Measurements from ENCODE around the gene FAM107A. TPM values are rescaled to one million over a fixed set of nuclear protein-coding genes. Genes with fewer than 3 reads are reported as not detected.

FAM107A gene
- polyA plus RNA-seq, 4 donors, result 1.0 to 40.7 (median 2.8) TPM

DNA sequence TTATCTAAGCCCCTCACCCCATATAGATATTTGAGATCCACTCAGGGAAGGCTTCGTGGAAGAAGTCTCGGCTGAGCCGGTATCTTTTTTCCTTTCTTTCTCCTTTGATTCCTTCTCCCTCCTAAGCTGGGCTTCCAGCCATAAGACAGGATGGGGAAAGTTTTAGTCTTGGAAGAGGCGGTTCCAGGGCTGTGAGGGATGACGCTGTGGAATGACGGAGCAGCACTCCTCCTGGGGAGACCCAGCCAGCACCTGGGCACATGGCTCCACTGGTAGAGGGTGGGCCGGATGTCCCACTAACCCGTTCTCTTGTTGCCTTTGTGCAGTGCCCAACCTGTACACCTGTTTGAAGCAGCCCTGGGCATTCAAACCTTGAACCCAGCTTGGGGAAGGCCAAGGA is 43.2 kb upstream of the FAM107A start:
- H3K4me3 ChIP-seq (ENCODE audit: low read depth in 1 of 3, low read length in 3 of 3), result no peak overlapping the region
- H3K27ac ChIP-seq (ENCODE audit: low read depth in 1 of 3, low read length in 2 of 3), result no peak overlapping the region
- no peaks in the 10 kb centered on the region for H3K9me3 ChIP-seq (ENCODE audit: control insufficient read depth in 2 of 2, insufficient read depth in 1 of 2, low read depth in 1 of 2, low read length in 1 of 2)
- H3K36me3 ChIP-seq (ENCODE audit: control insufficient read depth in 3 of 3, insufficient read depth in 2 of 3, low read depth in 1 of 3, low read length in 3 of 3), result no peaks in the 10 kb centered on the region
- DNase-seq (no peak), FAIRE-seq (no peak)
- H3K4me1 ChIP-seq (ENCODE audit: control insufficient read depth in 3 of 3, insufficient read depth in 2 of 3, low read depth in 1 of 3, low read length in 2 of 3), result no peaks in the 10 kb centered on the region
- H3K27me3 ChIP-seq (ENCODE audit: control insufficient read depth in 3 of 3, insufficient read depth in 3 of 3, low read length in 3 of 3), result no peaks in the 10 kb centered on the region
- WGBS, 3 donors, result 87 to 93% (median 87%) methylated on average over 8 of the region's 8 CpGs

- WGBS, 3 donors, result 64 to 78% (median 77%) methylated on average over 8 of the region's 8 CpGs
- Histone ChIP-seq H3K27ac (ENCODE audit: low read depth in 1 of 3, low read length in 2 of 3) (peak overlapping the region in 1 of 3 donors; percentile 69), H3K27me3 (ENCODE audit: control insufficient read depth in 3 of 3, insufficient read depth in 3 of 3, low read length in 3 of 3) (no peaks in the 10 kb centered on the region), H3K4me3 (ENCODE audit: low read depth in 1 of 3, low read length in 3 of 3) (no peak overlapping the region), H3K4me1 (ENCODE audit: control insufficient read depth in 3 of 3, insufficient read depth in 2 of 3, low read depth in 1 of 3, low read length in 2 of 3) (no peaks in the 10 kb centered on the region), H3K36me3 (ENCODE audit: control insufficient read depth in 3 of 3, insufficient read depth in 2 of 3, low read depth in 1 of 3, low read length in 3 of 3) (no peaks in the 10 kb centered on the region), H3K9me3 (ENCODE audit: control insufficient read depth in 2 of 2, insufficient read depth in 1 of 2, low read depth in 1 of 2, low read length in 1 of 2) (no peaks in the 10 kb centered on the region)
- DNase-seq (no peak), FAIRE-seq (no peak)
Observed at GRCh38 chr3:58617338-58617761, 40.2 kb upstream of the FAM107A start.

DNA sequence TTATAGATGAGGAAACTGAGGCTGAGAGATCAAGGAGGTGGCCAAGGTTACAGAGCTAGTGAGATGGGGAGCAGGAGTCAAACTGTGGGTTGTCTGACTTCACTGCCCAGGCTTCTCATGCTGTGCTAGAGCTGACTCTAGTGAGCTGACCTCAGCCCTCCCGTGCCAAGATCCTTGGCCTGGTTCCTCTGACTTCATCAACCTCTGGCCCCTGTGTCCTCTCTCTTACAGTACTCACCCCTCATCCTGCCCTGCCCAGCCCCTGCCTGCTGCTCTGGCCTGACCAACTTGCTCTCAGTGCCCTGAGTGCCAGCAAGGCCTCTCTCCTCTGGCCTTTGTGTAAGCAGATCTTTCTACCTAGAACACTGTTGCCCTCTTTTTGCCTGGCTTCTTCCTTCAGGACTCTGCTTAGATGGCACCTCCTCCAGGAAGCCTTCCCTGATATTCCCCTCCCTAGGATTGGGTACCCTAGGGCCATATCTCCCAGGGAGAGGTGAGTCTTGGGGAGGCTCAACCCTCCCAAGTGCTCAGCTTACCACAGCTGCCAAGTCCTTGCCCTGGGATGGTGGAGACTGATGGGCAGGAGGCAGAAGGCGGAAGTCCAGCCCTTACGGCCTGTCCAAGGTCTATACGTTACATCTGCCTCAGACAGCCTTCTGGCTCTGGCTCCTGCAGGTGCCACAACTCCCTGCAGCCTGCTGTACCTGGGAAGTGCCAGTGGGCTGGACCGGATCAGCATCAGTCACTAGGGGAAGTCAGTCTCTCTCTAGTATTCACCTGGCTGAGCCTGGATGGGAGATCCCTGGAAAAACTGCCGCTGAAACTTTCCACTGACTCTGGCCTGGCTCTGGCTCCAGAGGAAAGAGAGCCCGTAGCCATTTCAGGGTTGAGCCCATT is 36.3 kb upstream of the FAM107A start:
- H3K4me3 ChIP-seq (ENCODE audit: low read depth in 1 of 3, low read length in 3 of 3), result no peak overlapping the region
- FAIRE-seq, result no peak
- no peak for DNase-seq
- 73 to 86% (median 82%) methylated on average over 7 of the region's 7 CpGs for WGBS, 3 donors
- H3K27me3 ChIP-seq (ENCODE audit: control insufficient read depth in 3 of 3, insufficient read depth in 3 of 3, low read length in 3 of 3), result no peaks in the 10 kb centered on the region
- H3K36me3 ChIP-seq (ENCODE audit: control insufficient read depth in 3 of 3, insufficient read depth in 2 of 3, low read depth in 1 of 3, low read length in 3 of 3), result no peaks in the 10 kb centered on the region
- H3K27ac ChIP-seq (ENCODE audit: low read depth in 1 of 3, low read length in 2 of 3), result no peak overlapping the region
- H3K9me3 ChIP-seq (ENCODE audit: control insufficient read depth in 2 of 2, insufficient read depth in 1 of 2, low read depth in 1 of 2, low read length in 1 of 2), result no peaks in the 10 kb centered on the region
- no peaks in the 10 kb centered on the region for H3K4me1 ChIP-seq (ENCODE audit: control insufficient read depth in 3 of 3, insufficient read depth in 2 of 3, low read depth in 1 of 3, low read length in 2 of 3)

- no peak overlapping the region for H3K27ac ChIP-seq (ENCODE audit: low read depth in 1 of 3, low read length in 2 of 3)
- DNase-seq (no peak), FAIRE-seq (no peak)
- no peaks in the 10 kb centered on the region for H3K27me3 ChIP-seq (ENCODE audit: control insufficient read depth in 3 of 3, insufficient read depth in 3 of 3, low read length in 3 of 3)
- no peak overlapping the region for H3K4me3 ChIP-seq (ENCODE audit: low read depth in 1 of 3, low read length in 3 of 3)
- 85 to 93% (median 88%) methylated on average over 9 of the region's 9 CpGs for WGBS, 3 donors
- H3K36me3 ChIP-seq (ENCODE audit: control insufficient read depth in 3 of 3, insufficient read depth in 2 of 3, low read depth in 1 of 3, low read length in 3 of 3), result no peaks in the 10 kb centered on the region
- no peaks in the 10 kb centered on the region for H3K9me3 ChIP-seq (ENCODE audit: control insufficient read depth in 2 of 2, insufficient read depth in 1 of 2, low read depth in 1 of 2, low read length in 1 of 2)
- H3K4me1 ChIP-seq (ENCODE audit: control insufficient read depth in 3 of 3, insufficient read depth in 2 of 3, low read depth in 1 of 3, low read length in 2 of 3), result no peaks in the 10 kb centered on the region
Observed at GRCh38 chr3:58612830-58613229, 35.6 kb upstream of the FAM107A start.

- Histone ChIP-seq H3K4me3 (ENCODE audit: low read depth in 1 of 3, low read length in 3 of 3) (no peak overlapping the region), H3K4me1 (ENCODE audit: control insufficient read depth in 3 of 3, insufficient read depth in 2 of 3, low read depth in 1 of 3, low read length in 2 of 3) (no peaks in the 10 kb centered on the region), H3K36me3 (ENCODE audit: control insufficient read depth in 3 of 3, insufficient read depth in 2 of 3, low read depth in 1 of 3, low read length in 3 of 3) (no peaks in the 10 kb centered on the region), H3K27ac (ENCODE audit: low read depth in 1 of 3, low read length in 2 of 3) (no peak overlapping the region), H3K27me3 (ENCODE audit: control insufficient read depth in 3 of 3, insufficient read depth in 3 of 3, low read length in 3 of 3) (no peaks in the 10 kb centered on the region), H3K9me3 (ENCODE audit: control insufficient read depth in 2 of 2, insufficient read depth in 1 of 2, low read depth in 1 of 2, low read length in 1 of 2) (peaks cover 0 to 3% of the 10 kb centered on the region in 2 donors)
- WGBS, 3 donors, result 76 to 84% (median 82%) methylated on average over 7 of the region's 7 CpGs
- FAIRE-seq (no peak), DNase-seq (no peak)
Observed at GRCh38 chr3:58609990-58610389, 32.8 kb upstream of the FAM107A start.

DNA sequence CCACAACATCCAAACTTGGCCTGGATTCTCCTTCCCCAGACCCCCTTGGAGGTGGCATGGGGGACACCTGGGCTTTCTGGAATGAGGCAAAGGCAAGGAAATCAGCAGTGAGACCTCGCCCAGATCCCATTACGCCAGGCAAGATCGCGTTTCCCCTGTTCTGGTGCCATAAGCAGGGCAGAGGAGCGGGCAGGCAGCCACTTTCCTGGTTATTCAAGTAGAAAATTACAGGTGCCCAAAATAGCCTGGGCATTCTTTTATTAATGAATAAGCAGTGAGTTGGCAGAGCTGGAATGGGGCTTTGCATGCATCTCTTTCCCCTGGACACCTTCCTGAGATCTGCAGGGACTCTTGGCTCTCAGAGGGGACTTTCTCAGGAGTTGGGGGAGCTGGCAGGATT is 31.5 kb upstream of the FAM107A start:
- no peak for FAIRE-seq
- Histone ChIP-seq H3K27me3 (ENCODE audit: control insufficient read depth in 3 of 3, insufficient read depth in 3 of 3, low read length in 3 of 3) (peaks cover 0 to under 1% (median 0%) of the 10 kb centered on the region in 3 donors), H3K4me3 (ENCODE audit: low read depth in 1 of 3, low read length in 3 of 3) (no peak overlapping the region), H3K27ac (ENCODE audit: low read depth in 1 of 3, low read length in 2 of 3) (no peak overlapping the region), H3K9me3 (ENCODE audit: control insufficient read depth in 2 of 2, insufficient read depth in 1 of 2, low read depth in 1 of 2, low read length in 1 of 2) (peaks cover 0 to 10% of the 10 kb centered on the region in 2 donors), H3K36me3 (ENCODE audit: control insufficient read depth in 3 of 3, insufficient read depth in 2 of 3, low read depth in 1 of 3, low read length in 3 of 3) (no peaks in the 10 kb centered on the region), H3K4me1 (ENCODE audit: control insufficient read depth in 3 of 3, insufficient read depth in 2 of 3, low read depth in 1 of 3, low read length in 2 of 3) (no peaks in the 10 kb centered on the region)
- WGBS, 3 donors, result 78 to 90% (median 89%) methylated on average over 5 of the region's 5 CpGs
- DNase-seq, result no peak

DNA sequence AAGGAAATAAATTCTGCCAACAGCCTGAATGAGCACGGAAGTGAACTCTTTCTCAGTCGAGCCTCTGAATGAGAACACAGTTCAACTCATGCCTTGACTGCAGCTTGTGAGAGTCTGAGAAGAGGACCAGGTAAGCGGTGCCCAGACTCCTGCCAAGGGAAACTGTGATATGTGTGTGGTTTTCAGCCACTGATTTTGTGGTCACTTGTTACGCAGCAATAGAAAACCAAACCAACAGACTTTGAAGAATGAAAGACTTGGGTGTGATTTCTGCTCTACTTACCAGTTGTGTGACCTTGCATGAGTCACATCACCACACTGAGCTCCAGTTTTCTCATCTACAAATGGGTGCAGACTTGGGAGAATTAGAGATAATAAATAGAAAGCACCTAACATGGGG is 30.6 kb upstream of the FAM107A start:
- 65 to 87% (median 73%) methylated on average over 4 of the region's 4 CpGs for WGBS, 3 donors
- H3K4me1 ChIP-seq (ENCODE audit: control insufficient read depth in 3 of 3, insufficient read depth in 2 of 3, low read depth in 1 of 3, low read length in 2 of 3), result no peaks in the 10 kb centered on the region

GRCh38 chr3:58606693-58607092 is 29.5 kb upstream of the FAM107A start:
- FAIRE-seq, result no peak
- 91 to 94% (median 93%) methylated on average over 1 of the region's 1 CpG for WGBS, 3 donors
- H3K4me3 ChIP-seq (ENCODE audit: low read depth in 1 of 3, low read length in 3 of 3), result no peak overlapping the region
- H3K4me1 ChIP-seq (ENCODE audit: control insufficient read depth in 3 of 3, insufficient read depth in 2 of 3, low read depth in 1 of 3, low read length in 2 of 3), result no peaks in the 10 kb centered on the region
- no peak for DNase-seq
- peaks cover 0 to 10% of the 10 kb centered on the region in 2 donors for H3K9me3 ChIP-seq (ENCODE audit: control insufficient read depth in 2 of 2, insufficient read depth in 1 of 2, low read depth in 1 of 2, low read length in 1 of 2)
- H3K27me3 ChIP-seq (ENCODE audit: control insufficient read depth in 3 of 3, insufficient read depth in 3 of 3, low read length in 3 of 3), result peaks cover 0 to 4% (median 0%) of the 10 kb centered on the region in 3 donors
- H3K27ac ChIP-seq (ENCODE audit: low read depth in 1 of 3, low read length in 2 of 3), result no peak overlapping the region
- H3K36me3 ChIP-seq (ENCODE audit: control insufficient read depth in 3 of 3, insufficient read depth in 2 of 3, low read depth in 1 of 3, low read length in 3 of 3), result no peaks in the 10 kb centered on the region

More for the DNA sequence above, 30.6 kb upstream of the FAM107A start:
- H3K4me3 ChIP-seq (ENCODE audit: low read depth in 1 of 3, low read length in 3 of 3), result no peak overlapping the region
- no peak for DNase-seq
- no peaks in the 10 kb centered on the region for H3K36me3 ChIP-seq (ENCODE audit: control insufficient read depth in 3 of 3, insufficient read depth in 2 of 3, low read depth in 1 of 3, low read length in 3 of 3)
- peaks cover 0 to 4% (median 0%) of the 10 kb centered on the region in 3 donors for H3K27me3 ChIP-seq (ENCODE audit: control insufficient read depth in 3 of 3, insufficient read depth in 3 of 3, low read length in 3 of 3)
- FAIRE-seq, result no peak
- no peak overlapping the region for H3K27ac ChIP-seq (ENCODE audit: low read depth in 1 of 3, low read length in 2 of 3)
- peaks cover 0 to 10% of the 10 kb centered on the region in 2 donors for H3K9me3 ChIP-seq (ENCODE audit: control insufficient read depth in 2 of 2, insufficient read depth in 1 of 2, low read depth in 1 of 2, low read length in 1 of 2)
